Endothelial cell (in vitro differentiated cells): ENCODE results near the gene IL20RA. TPM values are rescaled to one million over a fixed set of nuclear protein-coding genes. Genes with fewer than 3 reads are reported as not detected.

Experiments
- DNase-seq: peaks from one replicate; pipeline ENCODE4 v3.0.0; 2021; ENCODE audit warnings: low spot score
- H3K27ac Mint-ChIP-seq: one replicate; pipeline ENCODE4 v1.8.0; 2021; ENCODE audit warnings: mixed read lengths, inconsistent platforms; ENCODE audit not compliant: unreplicated experiment
- H3K27me3 Mint-ChIP-seq: one replicate; pipeline ENCODE4 v1.8.0; 2021; ENCODE audit warnings: mild to moderate bottlenecking, moderate library complexity, mixed read lengths, inconsistent platforms; ENCODE audit not compliant: unreplicated experiment
- H3K36me3 Mint-ChIP-seq: one replicate; pipeline ENCODE4 v1.8.0; 2021; ENCODE audit warnings: mild to moderate bottlenecking, low read depth, mixed read lengths, inconsistent platforms; ENCODE audit not compliant: unreplicated experiment
- H3K4me1 Mint-ChIP-seq: one replicate; pipeline ENCODE4 v1.8.0; 2021; ENCODE audit warnings: mild to moderate bottlenecking, mixed read lengths, inconsistent platforms; ENCODE audit not compliant: unreplicated experiment
- H3K4me3 Mint-ChIP-seq: one replicate; pipeline ENCODE4 v1.8.0; 2021; ENCODE audit warnings: mild to moderate bottlenecking, mixed read lengths, inconsistent platforms; ENCODE audit not compliant: unreplicated experiment
- H3K9me3 Mint-ChIP-seq: one replicate; pipeline ENCODE4 v1.8.0; 2021; ENCODE audit warnings: mixed read lengths, inconsistent platforms; ENCODE audit not compliant: unreplicated experiment
- CTCF ChIP-seq: fragments of 200-600 bp; sonication (generic); IDR thresholded peaks from one replicate; pipeline ENCODE4 v1.5.0; 2021; ENCODE audit warnings: antibody characterized with exemption; ENCODE audit not compliant: unreplicated experiment
- total RNA-seq: library from RNA; stranded (reverse); fragmentation: NEBNext Ultra II Directional; extraction: Animal tissue kit (Norgen Biotek cat#: 25700); gene quantifications from one replicate; pipeline ENCODE4 v1.2.1, GENCODE V29; 2021; ENCODE audit not compliant: unreplicated experiment

The IL20RA gene
- total RNA-seq, 1 donor from 2014 or later: 0.10 TPM

GRCh38 chr6:137045222-137045789 lies 541 bp upstream of the IL20RA start:
- Mint-ChIP-seq H3K27me3 (peaks cover 8% of the 10 kb centered on the region), H3K4me1 (peaks cover 3% of the 10 kb centered on the region), H3K4me3 (peak overlapping the region; percentile 85), H3K27ac (peak overlapping the region; percentile 20), H3K9me3 (no peaks in the 10 kb centered on the region), H3K36me3 (peaks cover 3% of the 10 kb centered on the region)
- no peak for TF ChIP-seq CTCF
- DNase-seq: no peak

- peaks cover 4% of the 10 kb centered on the region for H3K9me3 Mint-ChIP-seq
- H3K27me3 Mint-ChIP-seq: peaks cover 8% of the 10 kb centered on the region
- peaks cover 3% of the 10 kb centered on the region for H3K36me3 Mint-ChIP-seq
- peak; percentile 27 for DNase-seq
- peaks cover 3% of the 10 kb centered on the region for H3K4me1 Mint-ChIP-seq
- no peak overlapping the region for H3K27ac Mint-ChIP-seq
- no peak for TF ChIP-seq CTCF
- peak overlapping the region; percentile 84 for H3K4me3 Mint-ChIP-seq
Observed at GRCh38 chr6:137043710-137044365, 927 bp downstream of the IL20RA start.

DNA sequence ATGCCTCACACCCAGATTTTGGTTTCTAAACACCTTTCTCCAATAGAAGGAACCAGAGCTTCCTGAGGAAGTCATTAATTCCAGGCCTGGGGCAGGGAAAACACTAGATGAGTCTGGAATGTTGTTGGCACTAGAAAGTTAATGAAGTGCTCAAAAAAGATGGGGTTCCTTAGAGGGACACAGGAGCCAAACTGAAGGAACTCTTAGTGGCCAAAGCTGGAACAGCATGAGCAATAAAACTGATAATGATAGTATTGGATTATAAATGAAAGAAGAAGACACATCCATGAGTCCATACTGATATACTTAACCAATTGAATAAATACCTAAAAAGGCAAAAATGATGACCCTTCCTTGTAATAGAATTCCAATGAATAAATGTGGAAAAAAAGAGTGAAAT lies 4.4 kb downstream of the IL20RA start:
- Mint-ChIP-seq H3K27me3 (peaks cover 6% of the 10 kb centered on the region), H3K36me3 (peaks cover 3% of the 10 kb centered on the region), H3K9me3 (peaks cover 4% of the 10 kb centered on the region)

DNA sequence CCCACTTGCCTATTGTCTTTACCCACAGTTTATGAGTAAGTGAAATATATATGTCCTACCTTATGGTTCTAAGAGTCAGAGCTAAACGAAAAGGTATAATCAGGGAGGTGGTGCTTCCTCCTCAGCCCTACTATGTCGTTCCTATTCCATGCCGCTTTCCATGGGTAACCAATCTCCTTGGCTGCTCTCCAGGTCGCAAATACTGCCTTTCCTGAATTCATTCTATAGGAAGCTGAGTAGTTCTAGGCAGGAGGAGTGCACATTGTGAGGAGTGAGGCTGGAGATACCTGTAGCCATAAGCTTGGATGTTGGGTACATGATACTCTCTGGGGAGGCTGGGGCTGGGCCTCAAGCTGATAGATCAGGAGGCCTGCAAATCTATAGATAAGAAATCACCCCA lies 5.8 kb downstream of the IL20RA start:
- peaks cover 3% of the 10 kb centered on the region for H3K27me3 Mint-ChIP-seq

More for the DNA sequence above, 4.4 kb downstream of the IL20RA start:
- H3K4me3 Mint-ChIP-seq: no peak overlapping the region
- H3K27ac Mint-ChIP-seq: no peak overlapping the region
- peaks cover 3% of the 10 kb centered on the region for H3K4me1 Mint-ChIP-seq
- DNase-seq: no peak
- peak; percentile 39 for TF ChIP-seq CTCF

More for the DNA sequence above, 5.8 kb downstream of the IL20RA start:
- TF ChIP-seq CTCF: no peak
- H3K27ac Mint-ChIP-seq: no peak overlapping the region
- no peaks in the 10 kb centered on the region for H3K4me1 Mint-ChIP-seq
- no peak for DNase-seq
- H3K36me3 Mint-ChIP-seq: peaks cover 3% of the 10 kb centered on the region
- H3K4me3 Mint-ChIP-seq: no peak overlapping the region
- peaks cover 4% of the 10 kb centered on the region for H3K9me3 Mint-ChIP-seq
